ENCODE results near the gene PRF1. TPM values are rescaled to one million over a fixed set of nuclear protein-coding genes. Genes with fewer than 3 reads are reported as not detected.
A peak's percentile ranks its signal among the peaks of the same experiment; 100 is the strongest.

The PRF1 gene
- total and polyA plus RNA-seq, 2 experiments from 2014 or later: not detected

DNA sequence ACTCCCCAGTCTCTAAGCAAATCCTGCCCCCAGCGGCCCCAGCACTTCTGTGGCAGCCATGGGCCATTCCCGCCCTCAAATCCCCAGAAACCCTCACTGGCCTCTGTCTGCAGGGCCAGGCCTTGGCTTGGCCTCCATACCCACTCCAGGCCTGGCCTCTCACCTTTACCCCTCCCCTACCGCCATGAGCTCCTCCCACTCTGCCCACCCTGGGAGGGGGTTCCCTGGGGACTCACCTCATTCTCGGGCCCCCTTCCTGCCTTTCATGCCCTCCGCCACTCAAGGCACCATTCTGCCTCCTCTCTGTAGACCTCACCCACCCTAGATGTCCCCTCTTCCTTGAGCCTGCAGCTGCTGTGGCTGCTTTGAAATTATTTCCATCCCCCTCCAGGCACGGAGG, 41.0 kb downstream of the PRF1 start:
- Histone ChIP-seq H3K4me1 (ENCODE audit: low read depth) (peaks cover 31% of the 10 kb centered on the region), H3K27me3 (no peaks in the 10 kb centered on the region), H3K27ac (peak overlapping the region; percentile 87), H3K36me3 (no peaks in the 10 kb centered on the region), H3K4me3 (no peak overlapping the region), H3K9me3 (ENCODE audit: low read depth) (no peaks in the 10 kb centered on the region)
- TF ChIP-seq, protein P1, sequence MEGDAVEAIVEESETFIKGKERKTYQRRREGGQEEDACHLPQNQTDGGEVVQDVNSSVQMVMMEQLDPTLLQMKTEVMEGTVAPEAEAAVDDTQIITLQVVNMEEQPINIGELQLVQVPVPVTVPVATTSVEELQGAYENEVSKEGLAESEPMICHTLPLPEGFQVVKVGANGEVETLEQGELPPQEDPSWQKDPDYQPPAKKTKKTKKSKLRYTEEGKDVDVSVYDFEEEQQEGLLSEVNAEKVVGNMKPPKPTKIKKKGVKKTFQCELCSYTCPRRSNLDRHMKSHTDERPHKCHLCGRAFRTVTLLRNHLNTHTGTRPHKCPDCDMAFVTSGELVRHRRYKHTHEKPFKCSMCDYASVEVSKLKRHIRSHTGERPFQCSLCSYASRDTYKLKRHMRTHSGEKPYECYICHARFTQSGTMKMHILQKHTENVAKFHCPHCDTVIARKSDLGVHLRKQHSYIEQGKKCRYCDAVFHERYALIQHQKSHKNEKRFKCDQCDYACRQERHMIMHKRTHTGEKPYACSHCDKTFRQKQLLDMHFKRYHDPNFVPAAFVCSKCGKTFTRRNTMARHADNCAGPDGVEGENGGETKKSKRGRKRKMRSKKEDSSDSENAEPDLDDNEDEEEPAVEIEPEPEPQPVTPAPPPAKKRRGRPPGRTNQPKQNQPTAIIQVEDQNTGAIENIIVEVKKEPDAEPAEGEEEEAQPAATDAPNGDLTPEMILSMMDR (IDR thresholded peaks at IDR 0.05; ENCODE audit: low read depth, low read length): no peak
- no peak for DNase-seq (ENCODE audit: low read depth in 1 of 2, low spot score in 1 of 2)

DNA sequence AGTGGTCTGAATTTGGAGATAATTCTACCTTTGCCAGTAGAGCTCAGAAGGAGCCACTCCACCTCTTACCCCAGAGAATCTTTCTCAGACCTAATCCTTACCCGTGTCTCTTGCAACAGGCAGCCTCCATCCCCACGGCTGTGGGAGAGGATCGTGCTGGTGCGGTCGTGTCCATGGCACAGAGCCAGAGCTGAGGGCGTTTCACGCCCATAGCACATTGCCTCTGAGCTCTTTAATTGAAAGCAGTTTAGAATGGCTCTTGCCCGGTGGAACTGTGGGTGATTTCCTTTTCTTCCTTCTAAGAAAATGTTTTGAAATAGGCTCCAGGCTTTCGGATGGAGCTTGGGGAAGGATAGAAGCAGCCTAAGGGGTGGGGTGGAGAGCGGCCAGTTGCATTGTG, 41.5 kb downstream of the PRF1 start:
- Histone ChIP-seq H3K4me1 (ENCODE audit: low read depth) (peaks cover 31% of the 10 kb centered on the region), H3K27ac (peak overlapping the region; percentile 87), H3K36me3 (no peaks in the 10 kb centered on the region), H3K27me3 (no peaks in the 10 kb centered on the region), H3K9me3 (ENCODE audit: low read depth) (no peaks in the 10 kb centered on the region), H3K4me3 (no peak overlapping the region)
- peak in 1 of 2 donors; percentile 57 for DNase-seq (ENCODE audit: low read depth in 1 of 2, low spot score in 1 of 2)
- TF ChIP-seq, protein P1 (IDR thresholded peaks at IDR 0.05; ENCODE audit: low read depth, low read length): no peak

DNA sequence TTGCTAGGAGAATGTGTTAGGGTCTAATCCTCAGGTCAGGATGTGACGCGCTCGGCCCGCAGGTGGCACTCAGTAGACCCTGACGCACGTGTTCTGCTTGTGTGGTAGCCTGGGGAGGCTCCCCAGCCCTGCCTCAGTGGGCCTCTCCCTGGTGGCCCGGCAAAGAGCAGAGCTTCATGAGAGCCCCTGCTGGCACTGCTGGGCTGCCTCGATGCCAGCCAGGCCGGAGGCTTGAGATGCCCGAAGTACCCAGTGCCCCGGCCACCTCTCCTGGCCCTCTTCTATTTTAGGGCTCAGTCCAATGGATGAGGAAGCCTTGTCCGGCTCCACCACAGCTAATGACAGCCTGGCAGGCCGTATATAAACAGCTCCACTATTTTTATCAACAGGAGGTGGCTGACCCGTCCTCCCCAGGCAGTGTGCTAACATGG, 42.0 kb downstream of the PRF1 start:
- no peak for DNase-seq (ENCODE audit: low read depth in 1 of 2, low spot score in 1 of 2)
- Histone ChIP-seq H3K27me3 (no peaks in the 10 kb centered on the region), H3K4me1 (ENCODE audit: low read depth) (peaks cover 31% of the 10 kb centered on the region), H3K4me3 (no peak overlapping the region), H3K27ac (peak overlapping the region; percentile 87), H3K36me3 (no peaks in the 10 kb centered on the region), H3K9me3 (ENCODE audit: low read depth) (no peaks in the 10 kb centered on the region)
- TF ChIP-seq, protein P1 (IDR thresholded peaks at IDR 0.05; ENCODE audit: low read depth, low read length): no peak

DNA sequence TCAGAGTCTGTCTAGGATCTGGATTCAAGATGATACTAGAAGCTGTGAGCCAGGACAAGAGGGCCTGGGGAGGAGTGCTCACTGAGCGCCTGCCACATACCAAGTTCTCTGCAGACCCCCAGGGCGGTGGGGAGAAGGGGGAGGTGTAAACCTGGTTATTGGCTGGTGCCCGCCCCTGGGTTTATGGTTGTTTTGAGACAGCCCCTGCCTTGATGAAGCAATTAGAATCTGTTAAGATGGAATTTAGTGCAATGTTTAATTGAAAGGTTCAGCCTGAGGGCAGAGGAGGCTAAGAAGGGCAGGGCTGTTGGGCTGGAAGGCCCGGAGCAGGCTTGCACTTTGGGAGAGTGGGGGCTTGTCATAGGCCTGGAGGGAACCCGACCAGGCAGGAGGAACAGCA, 42.7 kb downstream of the PRF1 start:
- H3K27me3 ChIP-seq: no peaks in the 10 kb centered on the region
- peak overlapping the region; percentile 87 for H3K27ac ChIP-seq
- H3K9me3 ChIP-seq (ENCODE audit: low read depth): no peaks in the 10 kb centered on the region
- TF ChIP-seq, protein P1 (IDR thresholded peaks at IDR 0.05; ENCODE audit: low read depth, low read length): no peak
- H3K4me1 ChIP-seq (ENCODE audit: low read depth): peaks cover 31% of the 10 kb centered on the region
- H3K4me3 ChIP-seq: no peak overlapping the region
- no peak for DNase-seq (ENCODE audit: low read depth in 1 of 2, low spot score in 1 of 2)
- no peaks in the 10 kb centered on the region for H3K36me3 ChIP-seq

DNA sequence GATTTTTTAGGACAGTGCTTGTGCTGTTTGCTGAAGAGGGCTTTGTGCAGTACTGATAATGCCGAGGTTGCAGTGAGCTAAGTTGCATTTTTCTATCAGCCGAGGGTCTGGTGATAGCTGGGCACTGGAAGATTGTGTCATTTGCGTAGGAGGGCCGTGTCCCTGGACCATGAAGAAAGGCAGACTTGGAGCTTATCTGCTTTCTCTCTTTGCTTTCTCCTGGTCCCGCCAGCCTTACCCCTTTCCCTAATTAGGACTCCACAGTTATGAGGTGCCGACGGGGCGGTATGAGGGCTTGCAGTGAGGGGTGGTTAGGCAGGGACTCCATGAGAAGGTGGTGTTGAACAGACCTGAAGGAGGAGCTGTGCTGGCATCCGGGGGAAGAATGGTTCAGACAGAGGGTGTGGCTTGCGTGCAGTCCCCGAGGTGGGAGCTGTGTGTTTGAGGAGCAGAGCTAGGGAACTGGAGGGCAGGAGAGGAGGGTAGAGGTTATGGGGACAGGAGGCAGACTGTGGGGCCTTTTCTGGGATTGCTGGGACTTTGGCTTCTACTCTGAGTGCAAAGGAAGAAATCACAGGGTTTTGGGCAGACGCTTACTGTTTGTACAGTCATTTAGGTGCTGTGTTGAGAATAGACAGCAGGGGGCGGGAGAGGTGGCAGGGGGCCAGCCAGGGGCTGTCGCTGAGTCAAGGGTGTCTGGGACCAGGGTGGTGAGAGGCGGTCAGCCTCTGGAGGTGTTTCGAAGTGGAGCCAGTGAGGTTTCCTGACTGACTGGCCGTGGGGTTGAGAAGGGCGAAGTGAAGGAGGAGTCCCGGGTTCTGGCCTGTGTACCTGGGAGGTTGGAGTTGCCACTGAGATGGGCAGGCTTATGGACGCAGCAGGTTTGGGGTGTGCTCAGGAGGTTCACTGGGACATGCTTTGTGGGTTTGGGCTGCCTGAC, 43.4 kb downstream of the PRF1 start:
- Histone ChIP-seq H3K4me3 (no peak overlapping the region), H3K27me3 (no peaks in the 10 kb centered on the region), H3K27ac (peak overlapping the region; percentile 87), H3K4me1 (ENCODE audit: low read depth) (peaks cover 31% of the 10 kb centered on the region), H3K36me3 (no peaks in the 10 kb centered on the region), H3K9me3 (ENCODE audit: low read depth) (no peaks in the 10 kb centered on the region)
- TF ChIP-seq, protein P1 (IDR thresholded peaks at IDR 0.05; ENCODE audit: low read depth, low read length): peak; percentile 63
- DNase-seq (ENCODE audit: low read depth in 1 of 2, low spot score in 1 of 2): peak; percentile 72 to 89

All from cardiac muscle cell (in vitro differentiated cells and primary cell).